PC-9 (cell line): Measurements from ENCODE around the gene NFATC1.

Source experiments
- EZH2 ChIP-seq: fragments of 200-600 bp; sonication (generic); IDR thresholded peaks from 2 replicates; pipeline ENCODE4 v1.8.0; 2017; ENCODE audit warnings: antibody characterized with exemption, low read depth
- TF ChIP-seq, protein P1 (sequence below): fragments of 200-600 bp; sonication (generic); conservative IDR thresholded peaks from 2 replicates; pipeline ENCODE4 v1.6.1; 2017; ENCODE audit warnings: mixed run types, antibody characterized with exemption, mild to moderate bottlenecking, moderate library complexity

DNA sequence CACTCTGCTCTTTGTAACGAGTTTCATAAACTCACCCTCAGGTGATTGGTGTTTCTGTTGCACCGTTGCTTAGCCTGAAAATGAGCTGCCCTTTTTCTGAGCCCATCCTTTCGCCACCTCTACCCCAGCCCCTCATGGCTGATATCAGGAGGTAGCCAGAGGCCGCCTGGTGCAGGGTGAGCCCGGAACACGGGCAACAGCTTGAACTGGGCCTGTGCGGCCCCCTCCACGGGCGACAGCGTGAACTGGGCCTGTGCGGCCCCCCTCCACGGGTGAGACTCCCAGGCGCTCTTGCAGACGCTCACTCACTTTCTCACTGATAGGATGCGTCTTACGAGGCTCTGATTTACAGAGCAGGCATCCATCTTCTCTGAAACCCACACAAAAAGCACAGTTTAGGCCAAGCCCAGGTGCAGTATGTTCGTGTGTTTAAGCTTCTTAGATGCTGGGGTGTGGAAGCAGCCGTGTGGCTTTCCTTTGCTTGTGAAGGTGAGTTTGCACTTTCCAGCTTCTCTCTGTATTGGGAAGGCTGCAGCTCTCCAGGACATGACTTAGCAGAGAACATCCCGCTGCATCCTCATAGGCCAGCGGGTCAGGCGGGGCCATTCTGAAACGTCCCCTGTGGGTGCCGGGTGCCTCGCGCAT lies 83.5 kb downstream of the NFATC1 start:
- TF ChIP-seq, protein P1, sequence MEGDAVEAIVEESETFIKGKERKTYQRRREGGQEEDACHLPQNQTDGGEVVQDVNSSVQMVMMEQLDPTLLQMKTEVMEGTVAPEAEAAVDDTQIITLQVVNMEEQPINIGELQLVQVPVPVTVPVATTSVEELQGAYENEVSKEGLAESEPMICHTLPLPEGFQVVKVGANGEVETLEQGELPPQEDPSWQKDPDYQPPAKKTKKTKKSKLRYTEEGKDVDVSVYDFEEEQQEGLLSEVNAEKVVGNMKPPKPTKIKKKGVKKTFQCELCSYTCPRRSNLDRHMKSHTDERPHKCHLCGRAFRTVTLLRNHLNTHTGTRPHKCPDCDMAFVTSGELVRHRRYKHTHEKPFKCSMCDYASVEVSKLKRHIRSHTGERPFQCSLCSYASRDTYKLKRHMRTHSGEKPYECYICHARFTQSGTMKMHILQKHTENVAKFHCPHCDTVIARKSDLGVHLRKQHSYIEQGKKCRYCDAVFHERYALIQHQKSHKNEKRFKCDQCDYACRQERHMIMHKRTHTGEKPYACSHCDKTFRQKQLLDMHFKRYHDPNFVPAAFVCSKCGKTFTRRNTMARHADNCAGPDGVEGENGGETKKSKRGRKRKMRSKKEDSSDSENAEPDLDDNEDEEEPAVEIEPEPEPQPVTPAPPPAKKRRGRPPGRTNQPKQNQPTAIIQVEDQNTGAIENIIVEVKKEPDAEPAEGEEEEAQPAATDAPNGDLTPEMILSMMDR = no peak
- no peak for TF ChIP-seq EZH2
